Measurements from ENCODE around the gene ZPLD1. TPM values are rescaled to one million over a fixed set of nuclear protein-coding genes. Genes with fewer than 3 reads are reported as not detected.

ZPLD1 gene
- total and polyA plus RNA-seq, 8 donors: 0.07 to 0.19 (median 0.09) TPM; not detected in 3

- DNase-seq (no peak), ATAC-seq (no peak), FAIRE-seq (no peak)
- H3K9me3 ChIP-seq: no peaks in the 10 kb centered on the region
- no peak overlapping the region for H3K27ac ChIP-seq
- H3K27me3 ChIP-seq: peaks cover 0 to 1% (median 0%) of the 10 kb centered on the region in 4 donors
- intact Hi-C loops (cut with DNase I): no loop called here
- no peaks in the 10 kb centered on the region for H3K36me3 ChIP-seq
- no peak for TF ChIP-seq CTCF (IDR thresholded peaks at IDR 0.05)
- no peak overlapping the region for H3K4me3 ChIP-seq
- WGBS, 2 donors: 76 to 88% methylated on average over 6 of the region's 6 CpGs
- no peaks in the 10 kb centered on the region for H3K4me1 ChIP-seq
Measured at GRCh38 chr3:102470066-102470465, 35.3 kb downstream of the ZPLD1 start.

GRCh38 chr3:102471001-102471400 is 36.2 kb downstream of the ZPLD1 start:
- intact Hi-C loops (cut with DNase I): no loop called here
- FAIRE-seq: no peak
- Histone ChIP-seq H3K4me3 (no peak overlapping the region), H3K27ac (no peak overlapping the region), H3K36me3 (no peaks in the 10 kb centered on the region), H3K4me1 (no peaks in the 10 kb centered on the region), H3K27me3 (no peaks in the 10 kb centered on the region), H3K9me3 (no peaks in the 10 kb centered on the region)
- no peak for TF ChIP-seq CTCF (IDR thresholded peaks at IDR 0.05)
- no peak for DNase-seq
- 84 to 88% methylated on average over 10 of the region's 10 CpGs for WGBS, 2 donors
- ATAC-seq: no peak

- Histone ChIP-seq H3K9me3 (no peaks in the 10 kb centered on the region), H3K27me3 (no peaks in the 10 kb centered on the region), H3K4me1 (peaks cover 0 to 2% (median 0%) of the 10 kb centered on the region in 3 donors), H3K4me3 (no peak overlapping the region), H3K36me3 (no peaks in the 10 kb centered on the region), H3K27ac (no peak overlapping the region)
- TF ChIP-seq CTCF (IDR thresholded peaks at IDR 0.05): no peak
- intact Hi-C loops (cut with DNase I): no loop called here
- DNase-seq: no peak
- WGBS, 2 donors: 87 to 97% methylated on average over 2 of the region's 2 CpGs
- no peak for ATAC-seq
- no peak for FAIRE-seq
Measured at GRCh38 chr3:102471491-102471890, 36.7 kb downstream of the ZPLD1 start.

- no peaks in the 10 kb centered on the region for H3K9me3 ChIP-seq
- intact Hi-C loops (cut with DNase I): no loop called here
- no peaks in the 10 kb centered on the region for H3K36me3 ChIP-seq
- ATAC-seq (no peak), DNase-seq (no peak), FAIRE-seq (no peak)
- no peaks in the 10 kb centered on the region for H3K27me3 ChIP-seq
- no peak overlapping the region for H3K4me3 ChIP-seq
- TF ChIP-seq CTCF (IDR thresholded peaks at IDR 0.05): no peak
- no peak overlapping the region for H3K27ac ChIP-seq
- H3K4me1 ChIP-seq: peaks cover 0 to 5% (median 3%) of the 10 kb centered on the region in 3 donors
Measured at GRCh38 chr3:102473648-102474047, 38.8 kb downstream of the ZPLD1 start.

GRCh38 chr3:102474207-102474606 is 39.4 kb downstream of the ZPLD1 start:
- 56 to 60% methylated on average over 6 of the region's 6 CpGs for WGBS, 2 donors
- no peak for ATAC-seq
- Histone ChIP-seq H3K4me1 (peaks cover 0 to 7% (median 5%) of the 10 kb centered on the region in 3 donors), H3K4me3 (no peak overlapping the region), H3K9me3 (no peaks in the 10 kb centered on the region), H3K27me3 (no peaks in the 10 kb centered on the region), H3K27ac (no peak overlapping the region), H3K36me3 (no peaks in the 10 kb centered on the region)
- TF ChIP-seq CTCF (IDR thresholded peaks at IDR 0.05): no peak
- FAIRE-seq: no peak
- intact Hi-C loops (cut with DNase I): no loop called here
- no peak for DNase-seq
